SH-SY5Y (cell line): ENCODE data around the gene LMO7.

ENCODE experiments used
- GATA2 ChIP-seq: IDR thresholded peaks from 2 replicates; pipeline ENCODE4 v1.6.1; 2011; ENCODE audit warnings: mild to moderate bottlenecking, low read depth, low read length
- GATA3 ChIP-seq: IDR thresholded peaks from 2 replicates; pipeline ENCODE4 v1.6.1; 2011; ENCODE audit warnings: low read depth, mild to moderate bottlenecking, low read length, moderate library complexity

- TF ChIP-seq GATA3: no peak
- no peak for TF ChIP-seq GATA2
Observed at GRCh38 chr13:75797719-75798118, 161.6 kb downstream of the LMO7 start.
